ENCODE results near the gene ZNF280C.
"Not testable (repeated sequence)": the region's sequence is repeated elsewhere in the genome, so short reads cannot be mapped to it uniquely, and the experiment has no call there.

Gene ZNF280C

GRCh38 chrX:130260316-130260715 lies 8.4 kb downstream of the ZNF280C start:
- DNase-seq, result no peak

DNA sequence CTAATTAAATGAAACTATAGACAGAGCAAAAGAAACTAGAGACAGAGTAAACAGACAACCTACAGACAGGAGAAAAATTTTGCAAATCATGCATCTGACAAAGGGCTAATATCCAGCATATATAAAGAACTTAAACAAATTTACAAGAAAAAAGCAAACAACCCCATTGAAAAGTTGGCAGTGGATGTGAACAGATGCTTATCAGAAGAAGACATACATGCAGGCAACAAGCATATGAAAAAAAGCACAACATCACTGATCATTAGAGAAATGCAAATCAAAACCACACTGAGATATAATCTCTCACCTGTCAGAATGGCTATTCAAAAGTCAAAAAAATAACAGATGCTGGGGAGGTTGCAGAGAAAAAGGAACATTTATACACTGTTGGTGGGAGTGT lies 14.8 kb downstream of the ZNF280C start:
- DNase-seq, result no peak

- no peak for DNase-seq
These were observed 17.0 kb downstream of the ZNF280C start for GRCh38 chrX:130251671-130252070.

DNA sequence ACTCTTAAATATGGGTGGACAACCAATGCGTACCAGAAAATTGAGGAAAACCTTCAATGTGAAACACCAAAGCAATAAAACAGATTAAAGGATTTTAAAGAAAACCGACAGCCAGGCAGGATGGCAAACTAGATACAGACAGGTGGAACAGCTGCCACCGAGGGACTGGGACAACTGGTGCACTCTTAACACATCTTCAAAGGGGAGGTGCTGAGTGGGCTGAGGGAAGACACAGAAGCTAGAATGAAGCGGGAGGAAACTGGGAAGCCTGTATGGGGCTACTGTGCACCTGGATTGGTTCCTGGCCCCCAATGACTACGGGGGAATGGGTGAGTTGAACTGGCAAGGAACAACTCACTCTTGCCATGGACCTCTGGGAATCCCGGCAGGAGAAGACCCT lies 20.7 kb downstream of the ZNF280C start:
- no peak for DNase-seq

DNA sequence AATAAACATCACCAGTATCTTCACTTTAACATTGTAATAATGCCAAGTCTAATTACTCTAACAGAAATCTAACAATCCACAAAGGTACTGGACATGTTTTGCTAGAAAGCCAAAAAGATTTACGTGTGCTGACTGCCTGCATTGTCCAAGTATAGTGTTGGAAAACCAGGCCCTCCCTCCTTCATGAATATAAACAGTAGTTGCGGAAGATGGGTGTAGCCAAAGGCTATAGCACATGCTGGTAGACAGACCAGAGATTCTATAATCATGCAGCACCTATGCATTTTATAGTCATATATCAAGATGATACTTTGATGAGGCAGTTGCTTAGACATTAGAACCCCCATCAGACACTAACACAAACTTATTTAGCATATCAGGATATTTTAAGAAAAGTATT lies 22.6 kb downstream of the ZNF280C start:
- DNase-seq, result no peak

DNA sequence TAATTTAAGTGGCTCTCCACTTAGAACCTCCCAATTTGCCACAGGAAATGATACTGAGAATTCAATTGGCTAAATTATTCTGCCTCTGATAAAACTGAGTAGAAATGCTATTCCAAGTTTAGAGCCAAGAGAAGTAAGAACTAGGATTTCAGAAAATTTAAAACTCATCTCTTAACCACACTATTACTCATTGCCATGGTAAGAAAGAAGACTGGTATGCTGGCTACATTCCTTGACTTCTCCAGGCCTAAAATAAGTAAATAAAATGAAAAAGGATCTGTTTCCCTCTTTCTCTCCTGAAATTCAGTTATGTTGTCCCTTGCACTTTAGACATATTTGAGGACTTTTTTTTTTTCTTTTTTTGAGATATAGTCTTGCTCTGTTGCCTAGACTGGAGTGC lies 23.3 kb downstream of the ZNF280C start:
- DNase-seq, result no peak

DNA sequence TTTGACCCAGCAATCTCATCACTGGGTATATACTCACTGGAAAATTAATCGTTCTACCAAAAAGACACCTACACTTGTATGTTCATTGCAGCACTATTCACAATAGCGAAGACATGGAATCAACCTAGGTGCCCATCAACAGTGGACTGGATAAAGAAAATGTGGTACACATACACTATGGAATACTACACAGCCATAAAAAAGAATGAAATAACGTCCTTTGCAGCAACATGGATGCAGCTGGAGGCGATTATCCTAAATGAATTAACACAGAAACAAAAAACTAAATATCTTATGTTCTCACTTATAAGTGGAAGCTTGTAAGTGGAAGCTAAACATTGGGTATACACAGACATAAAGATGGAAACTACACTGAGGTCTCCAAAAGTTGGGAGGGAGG lies 37.5 kb downstream of the ZNF280C start:
- not testable (repeated sequence) for DNase-seq

GRCh38 chrX:130228871-130229270 lies 39.8 kb downstream of the ZNF280C start:
- no peak for DNase-seq

DNA sequence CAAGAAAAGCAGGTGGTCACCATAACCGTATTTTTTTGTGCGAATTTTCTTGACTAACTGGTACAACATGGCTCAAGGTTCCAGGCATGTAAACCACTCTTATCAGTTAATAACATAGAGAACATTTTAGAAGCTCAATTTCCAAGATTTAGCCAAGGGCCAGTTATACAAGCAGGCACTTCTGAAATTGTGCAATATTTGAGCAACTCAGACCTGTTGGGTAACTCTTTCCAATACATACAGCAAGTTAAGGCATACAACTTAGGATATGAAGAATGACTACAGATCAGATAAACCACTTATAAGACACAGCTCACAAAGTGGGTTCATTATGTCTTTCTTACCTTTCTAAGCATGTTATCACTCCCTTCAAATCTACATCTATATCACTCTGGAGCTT lies 43.9 kb downstream of the ZNF280C start:
- no peak for DNase-seq

- DNase-seq, result no peak
These were observed 52.4 kb downstream of the ZNF280C start for GRCh38 chrX:130216320-130216719.

DNA sequence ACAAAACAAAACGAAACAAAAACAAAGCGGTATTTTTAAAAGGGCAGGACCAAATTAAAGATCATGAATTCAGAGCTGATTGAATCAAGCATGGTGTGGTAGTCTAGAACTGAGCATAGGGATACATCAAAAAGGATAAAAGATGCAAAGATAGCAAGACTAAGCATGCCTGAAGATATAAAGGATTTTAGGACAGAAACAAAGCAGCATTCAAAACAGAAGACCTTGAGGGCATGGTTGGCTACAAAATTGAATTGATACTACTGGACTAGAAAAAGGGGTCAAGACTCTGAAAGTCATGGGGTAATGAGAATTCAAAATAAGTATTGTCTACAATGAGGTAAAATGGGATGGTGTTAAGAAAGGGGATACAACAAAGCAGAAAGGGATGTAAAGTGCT lies 55.3 kb downstream of the ZNF280C start:
- no peak for DNase-seq

- DNase-seq, result no peak
These were observed 56.3 kb downstream of the ZNF280C start for GRCh38 chrX:130212371-130212770.

GRCh38 chrX:130211415-130212186 lies 57.1 kb downstream of the ZNF280C start:
- no peak for DNase-seq

DNA sequence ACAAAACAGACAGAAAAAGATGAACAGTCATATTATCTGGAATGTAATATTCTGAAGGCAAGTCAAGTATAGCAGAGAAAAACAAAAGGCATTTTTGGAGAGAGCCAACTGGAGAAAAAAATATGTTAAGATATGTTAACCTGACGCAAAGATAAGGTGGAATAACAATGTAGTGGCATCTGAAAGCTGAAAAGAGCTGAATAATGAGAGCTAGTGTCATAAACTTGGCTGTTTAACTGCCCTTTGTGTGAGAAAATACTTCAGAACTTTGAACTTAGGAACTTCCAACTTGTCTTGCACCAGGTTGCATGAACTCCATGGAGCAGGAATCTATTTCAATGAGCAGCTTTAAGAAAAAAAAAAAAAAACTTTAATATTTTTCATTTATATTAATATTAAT lies 64.1 kb downstream of the ZNF280C start:
- DNase-seq, result no peak

GRCh38 chrX:130197464-130197863 lies 71.2 kb downstream of the ZNF280C start:
- no peak for DNase-seq

- DNase-seq, result no peak
These were observed 72.2 kb downstream of the ZNF280C start for GRCh38 chrX:130196466-130196865.

DNA sequence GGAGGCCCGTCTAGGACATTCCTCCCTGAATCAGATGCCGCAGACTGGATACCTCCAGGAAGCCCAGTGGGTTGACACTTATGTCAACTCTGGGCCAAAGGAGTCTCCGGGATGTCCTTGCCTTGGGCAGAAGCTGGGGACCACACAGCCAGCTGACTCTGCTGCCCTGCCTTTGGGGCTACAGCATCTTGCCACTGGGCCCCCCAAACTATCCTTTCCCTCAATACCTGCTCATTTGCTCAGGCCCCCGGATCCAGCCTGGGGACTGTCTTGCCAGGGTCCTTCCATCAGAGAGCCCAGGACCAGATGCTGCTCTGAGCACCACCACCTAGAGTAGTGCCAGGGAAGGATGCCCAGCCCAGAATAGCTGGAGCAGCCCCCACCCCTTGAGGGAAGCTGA lies 77.9 kb downstream of the ZNF280C start:
- no peak for DNase-seq

DNA sequence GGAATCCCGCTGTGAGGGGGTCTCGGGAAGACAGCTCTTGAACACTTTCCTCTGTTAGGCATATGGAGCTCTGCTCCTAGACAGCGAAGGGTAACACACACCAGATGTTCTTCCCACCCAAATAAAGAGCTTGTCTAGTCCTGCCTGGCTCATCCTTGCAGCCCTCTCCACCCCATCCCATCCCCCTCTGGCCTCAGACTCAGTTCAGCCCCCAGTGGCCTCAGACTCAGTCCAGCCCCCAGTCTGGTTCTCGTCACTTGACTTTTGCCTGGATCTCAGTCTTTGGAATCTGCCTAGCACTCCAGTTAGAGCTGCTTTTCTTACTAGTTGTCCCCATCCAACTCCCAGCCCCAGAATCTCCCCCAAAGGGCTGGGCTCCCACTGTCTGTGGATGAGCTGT lies 82.0 kb downstream of the ZNF280C start:
- no peak for DNase-seq

DNA sequence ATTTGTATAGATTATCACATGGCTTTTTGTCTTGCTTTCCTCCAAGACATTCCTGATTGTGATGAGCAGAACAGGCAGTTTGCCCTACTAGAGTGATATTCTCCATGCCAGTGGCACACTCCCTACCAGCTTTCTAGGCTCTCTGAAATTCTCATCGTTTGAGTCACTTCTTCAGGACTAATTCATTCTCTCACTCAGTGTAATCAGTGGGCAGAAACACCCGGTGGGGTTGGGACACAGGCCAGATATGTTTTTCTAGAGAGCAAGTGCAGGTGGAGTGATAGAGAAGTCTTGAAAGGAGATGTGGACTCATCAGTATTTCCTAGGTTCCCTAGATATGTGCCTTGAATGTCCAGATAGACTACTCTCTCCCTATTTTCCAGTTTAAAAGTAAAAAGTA lies 83.8 kb downstream of the ZNF280C start:
- no peak for DNase-seq

DNA sequence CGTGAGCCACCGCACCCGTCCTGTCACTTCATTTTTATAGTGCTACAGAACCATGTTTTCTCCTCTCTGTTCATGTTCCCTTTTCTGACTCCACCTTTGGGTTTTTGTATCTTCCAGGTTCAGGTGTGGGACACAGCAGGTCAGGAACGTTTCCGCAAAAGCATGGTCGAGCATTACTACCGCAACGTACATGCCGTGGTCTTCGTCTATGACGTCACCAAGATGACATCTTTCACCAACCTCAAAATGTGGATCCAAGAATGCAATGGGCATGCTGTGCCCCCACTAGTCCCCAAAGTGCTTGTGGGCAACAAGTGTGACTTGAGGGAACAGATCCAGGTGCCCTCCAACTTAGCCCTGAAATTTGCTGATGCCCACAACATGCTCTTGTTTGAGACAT lies 84.5 kb downstream of the ZNF280C start:
- DNase-seq, result no peak

DNA sequence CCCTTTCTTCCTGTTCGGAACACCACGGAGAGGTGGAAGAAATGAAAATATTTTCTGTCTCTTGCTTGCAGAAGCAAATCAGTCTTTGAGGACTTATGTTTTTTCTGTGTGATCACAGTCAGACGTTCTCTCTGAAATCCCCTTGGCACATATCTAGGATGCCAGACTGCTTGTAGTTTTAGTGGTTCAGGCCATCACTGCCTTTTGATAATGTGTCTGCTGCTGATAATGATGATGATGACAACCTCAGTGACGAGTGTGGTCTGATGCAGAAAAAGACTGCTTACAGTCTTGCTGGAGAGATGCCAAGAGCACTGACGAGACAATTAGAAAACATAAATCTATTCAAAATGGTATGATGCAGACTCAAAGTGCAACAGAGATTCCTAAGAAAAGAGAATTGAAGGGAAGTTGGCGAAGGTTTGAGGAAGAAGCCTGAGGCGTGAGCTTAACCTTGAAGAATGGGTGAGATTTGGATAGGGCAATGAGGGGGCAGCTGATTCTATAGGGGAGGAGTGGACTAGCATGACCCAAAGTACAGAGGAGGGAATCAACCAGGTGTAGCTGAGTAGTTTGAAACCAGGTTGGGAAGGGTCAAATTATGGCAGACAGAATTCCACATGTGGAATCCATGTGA lies 89.0 kb downstream of the ZNF280C start:
- no peak for DNase-seq

- DNase-seq, result no peak
These were observed 89.5 kb downstream of the ZNF280C start for GRCh38 chrX:130179170-130179569.

GRCh38 chrX:130176942-130177341 lies 91.8 kb downstream of the ZNF280C start:
- DNase-seq, result no peak

GRCh38 chrX:130176354-130176776 lies 92.3 kb downstream of the ZNF280C start:
- DNase-seq, result no peak

- DNase-seq, result no peak
These were observed 93.8 kb downstream of the ZNF280C start for GRCh38 chrX:130174937-130175336.

All from NCI-H1930 (cell line).